Amniotic epithelial cell (primary cell): ENCODE data around the gene OLFML2B.

Experiments
- DNase-seq: peaks from one replicate; pipeline ENCODE4 v3.0.0-alpha.2; 2010; ENCODE audit warnings: low read depth

OLFML2B gene

DNA sequence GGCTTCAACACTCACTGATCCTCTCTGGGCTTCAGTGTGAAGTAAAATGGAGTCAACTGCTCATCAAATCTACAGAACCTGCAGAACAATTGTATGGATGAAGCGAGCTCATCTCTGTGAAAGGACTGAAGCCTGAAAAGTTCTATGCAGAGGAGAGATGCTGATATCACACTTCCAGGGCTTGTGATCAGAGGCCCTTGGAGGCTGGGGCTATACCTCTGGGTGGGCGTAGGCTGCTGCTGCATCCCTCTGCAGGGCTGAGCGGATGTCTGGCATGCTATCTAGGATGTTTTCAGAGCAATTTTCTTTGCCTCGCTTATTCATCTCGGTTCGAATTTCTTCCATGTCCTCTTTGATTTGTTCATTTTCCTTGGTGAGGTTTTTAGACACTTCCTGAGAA, 17.6 kb downstream of the OLFML2B start:
- DNase-seq = no peak

GRCh38 chr1:162004441-162004950, 19.2 kb downstream of the OLFML2B start:
- no peak for DNase-seq

- DNase-seq = peak; percentile 72
These were observed 19.8 kb downstream of the OLFML2B start for GRCh38 chr1:162003830-162004215.

- peak; percentile 87 for DNase-seq
These were observed 20.4 kb downstream of the OLFML2B start for GRCh38 chr1:162003061-162003829.

GRCh38 chr1:162000053-162000420, 23.6 kb downstream of the OLFML2B start:
- no peak for DNase-seq

DNA sequence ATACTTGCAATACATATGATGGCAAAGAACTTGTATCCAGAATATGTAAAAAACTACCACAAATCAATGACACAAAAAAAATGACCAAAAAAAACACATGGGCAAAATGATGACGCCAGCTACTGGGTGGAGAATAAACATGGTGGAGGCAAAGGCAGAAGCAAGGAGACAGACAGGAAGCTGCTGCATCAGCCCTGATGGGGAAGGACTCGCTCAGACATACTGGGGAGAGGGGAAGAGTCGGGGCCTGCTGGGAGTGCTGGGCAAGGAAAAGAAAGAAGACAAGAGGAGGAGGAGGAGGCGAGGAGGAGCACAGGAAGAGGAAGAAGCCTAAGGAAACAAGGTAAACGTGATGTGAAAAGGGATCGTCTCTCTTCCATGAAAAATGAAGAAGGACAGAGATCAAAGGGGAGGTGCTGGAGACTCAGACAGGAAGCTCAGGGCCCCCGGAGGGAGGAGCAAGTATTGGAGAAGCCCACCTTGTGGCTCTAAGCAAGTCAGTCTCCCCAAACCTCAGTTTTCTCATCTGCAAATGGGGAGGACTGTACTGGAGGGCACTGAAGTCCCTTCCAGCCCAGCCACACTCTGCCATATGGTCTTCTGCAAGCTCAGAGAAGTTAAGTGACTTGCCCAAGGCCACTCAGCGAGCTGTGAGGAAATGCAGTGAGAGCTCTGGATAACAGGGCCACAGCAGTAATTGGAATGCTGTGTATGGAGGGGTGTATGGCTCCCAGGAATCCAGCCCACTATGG, 24.2 kb downstream of the OLFML2B start:
- no peak for DNase-seq

- no peak for DNase-seq
These were observed 24.9 kb downstream of the OLFML2B start for GRCh38 chr1:161998811-161999210.

DNA sequence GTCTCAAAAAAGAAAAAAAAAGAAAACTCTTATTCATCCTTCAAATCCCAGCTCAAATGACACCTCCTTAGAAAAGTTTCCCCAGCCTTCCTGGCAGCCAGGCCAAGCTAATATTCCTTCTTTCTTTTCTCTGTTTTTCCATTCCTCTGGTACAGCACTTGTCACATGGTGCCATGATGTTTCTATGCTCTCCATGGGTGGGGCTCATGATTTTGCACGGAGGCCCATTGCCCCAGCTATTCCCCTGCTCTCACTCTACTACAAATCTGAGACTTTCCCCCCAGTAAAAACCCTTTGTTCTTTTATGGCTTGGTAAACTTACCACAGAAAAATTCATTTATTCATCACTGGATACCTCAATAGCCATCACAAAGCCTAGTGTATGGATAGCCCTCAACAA, 26.5 kb downstream of the OLFML2B start:
- no peak for DNase-seq

DNA sequence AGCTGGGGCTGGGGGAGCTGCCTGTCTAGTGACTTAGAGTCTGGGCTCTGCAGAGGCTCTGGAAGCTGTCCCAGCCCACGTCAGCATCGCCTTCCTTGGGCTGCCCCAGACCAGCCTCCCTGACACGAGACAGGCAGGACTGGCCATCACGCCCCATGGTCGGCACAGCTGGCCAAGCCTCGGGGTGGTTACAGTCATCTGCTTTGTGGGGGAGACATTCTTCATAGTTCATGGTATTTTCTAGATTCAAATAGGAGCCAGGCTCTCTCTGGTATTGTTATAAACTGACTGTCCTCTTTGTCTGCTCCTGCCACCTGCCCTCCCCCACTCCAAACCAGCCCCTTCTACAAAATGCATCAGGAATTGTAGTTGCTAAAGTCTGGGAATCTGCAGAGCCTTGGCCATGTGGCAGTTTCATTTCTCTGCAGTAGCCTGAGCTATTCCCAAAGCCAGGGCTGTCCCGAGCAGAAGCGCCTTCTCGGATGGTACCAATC, 29.4 kb downstream of the OLFML2B start:
- peak; percentile 17 for DNase-seq

DNA sequence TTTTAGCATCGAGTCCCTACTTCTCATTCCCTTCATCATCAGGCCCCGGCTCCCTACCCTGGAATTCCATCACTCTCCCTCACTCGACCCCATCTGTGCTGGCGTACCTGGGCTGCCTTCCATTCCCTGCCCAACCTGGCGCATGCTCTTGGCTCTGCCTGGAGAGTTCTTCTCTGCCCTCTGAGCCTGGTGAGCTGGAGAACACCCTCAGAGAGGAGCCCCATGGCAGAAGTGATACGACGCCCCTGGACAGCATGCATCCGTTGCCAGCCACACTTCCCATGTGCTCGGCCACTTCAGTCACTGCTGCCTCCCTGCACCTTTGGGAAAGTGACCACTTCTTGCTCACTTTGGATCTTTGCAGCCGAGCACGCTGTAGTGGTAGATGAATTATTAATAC, 30.1 kb downstream of the OLFML2B start:
- DNase-seq = no peak

- DNase-seq = no peak
These were observed 33.9 kb downstream of the OLFML2B start for GRCh38 chr1:161989786-161990185.

DNA sequence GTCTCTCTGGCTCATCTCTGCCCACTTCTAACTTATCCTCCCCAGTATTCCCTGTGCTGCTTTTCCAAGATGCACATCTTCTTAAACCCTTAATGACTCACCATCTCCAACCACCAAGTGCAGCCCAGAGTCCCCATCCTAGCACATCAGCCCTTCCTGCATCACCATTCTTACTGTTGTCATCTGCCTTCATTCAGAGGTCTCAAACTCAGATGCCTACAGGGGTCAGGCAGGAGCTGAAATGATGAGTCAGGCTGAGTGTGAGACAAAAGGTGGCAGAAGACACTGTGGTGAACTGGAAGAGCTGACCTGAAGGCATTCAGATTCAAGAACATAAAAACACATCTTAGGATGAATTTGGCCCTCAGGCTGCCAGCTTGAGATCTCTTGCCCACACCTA, 34.6 kb downstream of the OLFML2B start:
- peak; percentile 3 for DNase-seq

DNA sequence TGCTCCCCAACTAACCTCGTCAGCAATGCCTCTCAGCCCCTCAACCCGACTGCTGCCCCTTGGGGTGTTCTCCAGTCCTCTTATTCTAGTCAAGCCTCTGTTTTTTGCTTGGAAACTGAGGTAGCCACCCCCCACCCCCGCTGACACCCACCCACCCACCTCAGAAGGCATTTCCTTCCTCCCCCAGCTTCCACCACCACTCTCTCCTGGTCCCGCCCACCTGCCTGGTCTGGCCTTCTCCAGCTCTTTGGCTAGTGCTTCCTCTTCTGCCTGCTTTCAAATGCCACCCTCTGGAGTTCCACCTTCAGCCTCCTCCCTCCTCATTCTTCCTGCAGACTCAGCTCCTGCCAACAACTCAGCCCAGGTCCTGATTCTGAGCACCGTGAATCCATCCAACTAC, 35.3 kb downstream of the OLFML2B start:
- DNase-seq = no peak

- no peak for DNase-seq
These were observed 35.8 kb downstream of the OLFML2B start for GRCh38 chr1:161987872-161988271.

- no peak for DNase-seq
These were observed 36.4 kb downstream of the OLFML2B start for GRCh38 chr1:161987303-161987702.

GRCh38 chr1:161986328-161986727, 37.3 kb downstream of the OLFML2B start:
- DNase-seq = no peak

DNA sequence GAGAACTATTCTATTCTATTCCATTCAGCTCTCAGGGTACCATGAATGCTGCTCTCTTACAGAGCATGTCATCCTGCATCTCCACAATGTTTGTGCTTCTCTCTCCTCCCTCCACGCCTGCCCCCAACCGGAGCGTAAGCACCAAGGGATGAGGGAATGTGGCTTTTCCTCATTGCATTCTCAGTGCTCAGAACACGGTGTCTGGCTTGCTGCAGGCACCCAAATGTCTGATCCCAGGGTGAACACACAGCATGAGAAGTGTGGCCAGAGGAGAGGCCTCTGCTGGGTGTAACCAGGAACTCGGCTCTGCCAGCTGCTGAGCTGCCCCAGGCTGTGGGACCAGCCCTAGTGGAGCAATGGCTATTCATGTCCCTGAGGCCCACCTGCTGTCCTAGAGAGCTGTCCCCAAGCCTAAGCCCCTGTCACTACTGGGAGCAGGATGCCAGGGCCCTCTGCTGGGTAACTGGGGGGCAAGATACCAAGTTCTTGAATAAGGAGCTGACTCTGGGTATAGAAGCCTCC, 38.3 kb downstream of the OLFML2B start:
- DNase-seq = no peak

- no peak for DNase-seq
These were observed 39.9 kb downstream of the OLFML2B start for GRCh38 chr1:161983725-161984124.

DNA sequence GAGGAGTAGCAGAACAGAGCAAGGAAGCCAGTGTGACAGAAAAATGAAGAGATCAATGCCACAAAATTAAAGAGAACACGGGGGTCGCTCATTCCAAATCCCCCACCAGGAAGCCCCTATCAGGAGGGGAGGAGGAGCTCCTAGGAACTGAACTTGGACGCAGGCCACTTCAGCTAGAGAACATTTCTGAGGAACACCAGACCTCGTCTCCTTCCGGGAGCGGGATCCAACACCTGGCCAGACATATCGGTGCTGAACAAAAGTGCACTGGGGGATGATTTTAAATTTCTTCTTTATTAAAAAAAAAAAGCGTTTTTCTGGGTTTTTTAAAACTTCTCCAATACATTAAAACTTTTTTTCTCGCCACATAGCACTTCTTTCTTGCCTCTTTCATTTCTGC, 40.8 kb downstream of the OLFML2B start:
- DNase-seq = no peak

DNA sequence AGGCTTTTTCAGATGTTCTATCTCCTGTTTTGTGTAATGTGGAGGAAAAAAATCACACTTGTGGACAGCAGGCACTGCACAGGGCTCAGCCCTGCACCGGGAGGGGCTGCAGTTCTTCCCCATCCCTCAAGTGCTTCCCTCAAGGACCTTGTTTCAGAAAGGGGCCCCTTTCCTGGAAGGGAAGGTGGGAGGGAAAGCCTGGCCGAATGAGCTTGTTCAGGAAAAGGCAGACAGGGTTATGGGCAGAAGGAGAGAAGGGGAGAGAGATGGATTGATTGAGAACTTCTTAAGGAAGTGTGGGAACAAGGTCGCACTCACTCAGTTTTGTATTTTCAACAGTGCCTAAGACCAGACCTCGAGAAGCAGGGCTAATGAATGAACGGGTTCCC, 41.2 kb downstream of the OLFML2B start:
- no peak for DNase-seq

- DNase-seq = no peak
These were observed 41.7 kb downstream of the OLFML2B start for GRCh38 chr1:161981735-161982506.

DNA sequence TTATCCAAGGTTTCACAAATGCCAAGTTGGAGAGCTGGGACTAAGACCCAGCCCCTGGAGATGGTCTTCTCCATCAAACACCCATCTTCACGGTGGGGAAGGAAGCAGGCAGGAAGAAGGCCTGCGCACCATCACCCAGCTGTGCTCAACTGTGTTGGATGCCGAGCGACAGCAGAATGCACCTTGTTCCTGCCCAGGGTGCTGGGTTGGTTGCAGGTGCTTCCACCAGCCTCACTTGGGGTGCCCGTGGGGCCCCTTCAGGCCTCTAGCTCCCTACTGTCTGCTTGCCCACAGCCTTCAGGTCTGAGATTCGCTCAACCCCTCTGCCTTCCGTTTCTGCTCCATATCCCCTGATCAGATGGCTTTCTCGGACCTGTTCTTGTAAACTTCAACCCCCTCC, 42.5 kb downstream of the OLFML2B start:
- no peak for DNase-seq
